Heart left ventricle (tissue), 16 donors: Measurements from ENCODE around the gene TUBB8B. TPM values are rescaled to one million over a fixed set of nuclear protein-coding genes. Genes with fewer than 3 reads are reported as not detected.
"Not testable (repeated sequence)": the region's sequence is repeated elsewhere in the genome, so short reads cannot be mapped to it uniquely, and the experiment has no call there.

Experiments used
- ATAC-seq, 4 donors: fragments of 200-7000 bp; cut with Tn5 transposase; one replicate each; pipeline ENCODE4 v1.9.1; 2020 to 2022; ENCODE audit warnings: moderate library complexity in 4 of 4, mild to moderate bottlenecking in 3 of 4, moderate number of reproducible peaks in 1 of 4
- DNase-seq, 5 donors: peaks; one replicate each; pipeline ENCODE4 v3.0.0-alpha.2; 2020
- H3K27ac ChIP-seq, 12 donors: fragments of 200-600 bp; sonication (generic) in 4 of 12; one replicate each; pipeline versions ENCODE4 v1.5.0 to v1.8.0; 2016 to 2022; ENCODE audit warnings: mild to moderate bottlenecking in 2 of 12
- H3K27me3 ChIP-seq, 9 donors: fragments of 200-600 bp; sonication (generic) in 2 of 9; one replicate each; pipeline versions ENCODE4 v1.5.1 to v1.8.0; 2016 to 2022; ENCODE audit warnings: mild to moderate bottlenecking in 3 of 9
- H3K36me3 ChIP-seq, 9 donors: fragments of 200-600 bp; sonication (generic) in 2 of 9; one replicate each; pipeline versions ENCODE4 v1.5.0 to v1.8.0; 2018 to 2022; ENCODE audit warnings: mild to moderate bottlenecking in 2 of 9
- H3K4me1 ChIP-seq, 12 donors: fragments of 200-600 bp; sonication (generic) in 4 of 12; one replicate each; pipeline versions ENCODE4 v1.5.0 to v1.8.0; 2016 to 2022; ENCODE audit warnings: mild to moderate bottlenecking in 3 of 12
- H3K4me3 ChIP-seq, 12 donors: fragments of 200-600 bp; sonication (generic) in 4 of 12; one replicate each; pipeline versions ENCODE4 v1.5.0 to v1.8.0; 2017 to 2022; ENCODE audit warnings: mild to moderate bottlenecking in 9 of 12, moderate library complexity in 4 of 12
- H3K9me3 ChIP-seq, 12 donors: fragments of 200-600 bp; sonication (generic) in 4 of 12; one replicate each; pipeline versions ENCODE4 v1.5.0 to v1.8.0; 2016 to 2022; ENCODE audit warnings: mild to moderate bottlenecking in 1 of 12
- intact Hi-C, 10 donors: fragments of 100-400 bp; cut with DNase I; formaldehyde crosslinking; loops; one replicate each; pipeline versions ENCODE4 v1.11.1 to v1.14.2; 2022
- polyA plus RNA-seq, 2 donors: library from polyadenylated mRNA; stranded (reverse); fragments of 200-250 nt; gene quantifications; one replicate each; pipeline ENCODE4 v1.2.3, GENCODE V29; 2013
- total RNA-seq, 9 donors: library from RNA; depleted of rRNA in 2 of 9; stranded (reverse); fragments of >200 nt in 2 of 9; fragmentation: NEBNext Ultra II Directional in 3 of 9; extraction: Animal tissue kit (Norgen Biotek cat#: 25700) in 3 of 9; gene quantifications; one replicate each; pipeline versions ENCODE4 v1.1.0 to v1.2.4, GENCODE V29; 2016 to 2023
- donor health status: ischemic (EF 13 %, LVEDD 7.1; RV severe dilation, severe dysfunction).
- donor health status: healthy with polysubstance abuse.
- donor health status: DM: no; HTN: yes; CAD: no.
- donor health status: DM: no; HTN: no; CAD: no.
- donor health status: ischemic (EF 25% LVEDD 6.9; RV normal size, moderate dysfunction).
- donor health status: ischemic (EF 25% LVEDD 5.7; RV mildly dilated, moderate dysfunction).
- donor health status: healthy.
- donor health status: DM: yes; HTN: yes; CAD: no.
- donor health status: ischemic (EF 35%, LVEDD 5.7; RV mildly dilated, moderate dysfunction).
- donor health status: nonischemic (EF 11% LVEDD 7.7; RV severe dilation, severe dysfunction).
- donor health status: DM: yes; HTN: yes; CAD: no.
- donor health status: PGD.
- donor health status: ischemic (EF 29% LVEDD 5.4; RV normal size, mild dysfunction).
- donor health status: nonischemic (EF 23%, LVEDD 6.1; RV moderate dilation, normal function).

Gene TUBB8B
- total and polyA plus RNA-seq, 11 donors = not detected

DNA sequence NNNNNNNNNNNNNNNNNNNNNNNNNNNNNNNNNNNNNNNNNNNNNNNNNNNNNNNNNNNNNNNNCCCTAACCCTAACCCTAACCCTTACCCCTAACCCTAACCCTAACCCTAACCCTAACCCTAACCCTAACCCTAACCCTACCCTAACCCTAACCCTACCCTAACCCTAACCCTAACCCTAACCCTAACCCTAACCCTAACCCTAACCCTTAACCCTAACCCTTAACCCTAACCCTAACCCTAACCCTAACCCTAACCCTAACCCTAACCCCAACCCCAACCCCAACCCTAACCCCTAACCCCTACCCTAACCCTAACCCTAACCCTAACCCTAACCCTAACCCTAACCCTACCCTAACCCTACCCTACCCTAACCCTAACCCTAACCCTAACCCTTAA is 39.5 kb downstream of the TUBB8B start:
- H3K27me3 ChIP-seq, H3K9me3 ChIP-seq, H3K27ac ChIP-seq, intact Hi-C loops, ATAC-seq, H3K4me1 ChIP-seq, H3K4me3 ChIP-seq, DNase-seq, H3K36me3 ChIP-seq: not testable (repeated sequence)

Other genes with a start within 250 kb of the TUBB8B start
- gene USP14, start 108.9 kb upstream of the TUBB8B start, total RNA-seq = 10 to 100 TPM; 19.1 to 61.5 (median 48.9) TPM
- gene USP14, start 108.9 kb upstream of the TUBB8B start, polyA plus RNA-seq = 10 to 100 TPM; 16.5 to 42.9 TPM
- 10 to 100 TPM in 3 of 9 donors, 1 to 10 TPM in 6; 6.4 to 17.7 (median 9.6) TPM for gene THOC1, start 218.4 kb upstream of the TUBB8B start, total RNA-seq
- 10 to 100 TPM; 10.2 to 19.0 TPM for gene THOC1, start 218.4 kb upstream of the TUBB8B start, polyA plus RNA-seq